GM12874 (cell line): ENCODE measurements around the gene LKAAEAR1.

Source experiments
- TF ChIP-seq, protein P1 (sequence below): IDR thresholded peaks from 2 replicates; pipeline ENCODE4 v1.5.1; 2011; ENCODE audit warnings: low read depth, mild to moderate bottlenecking, control low read depth, low read length, moderate library complexity; ENCODE audit not compliant: insufficient read depth

LKAAEAR1 gene

DNA sequence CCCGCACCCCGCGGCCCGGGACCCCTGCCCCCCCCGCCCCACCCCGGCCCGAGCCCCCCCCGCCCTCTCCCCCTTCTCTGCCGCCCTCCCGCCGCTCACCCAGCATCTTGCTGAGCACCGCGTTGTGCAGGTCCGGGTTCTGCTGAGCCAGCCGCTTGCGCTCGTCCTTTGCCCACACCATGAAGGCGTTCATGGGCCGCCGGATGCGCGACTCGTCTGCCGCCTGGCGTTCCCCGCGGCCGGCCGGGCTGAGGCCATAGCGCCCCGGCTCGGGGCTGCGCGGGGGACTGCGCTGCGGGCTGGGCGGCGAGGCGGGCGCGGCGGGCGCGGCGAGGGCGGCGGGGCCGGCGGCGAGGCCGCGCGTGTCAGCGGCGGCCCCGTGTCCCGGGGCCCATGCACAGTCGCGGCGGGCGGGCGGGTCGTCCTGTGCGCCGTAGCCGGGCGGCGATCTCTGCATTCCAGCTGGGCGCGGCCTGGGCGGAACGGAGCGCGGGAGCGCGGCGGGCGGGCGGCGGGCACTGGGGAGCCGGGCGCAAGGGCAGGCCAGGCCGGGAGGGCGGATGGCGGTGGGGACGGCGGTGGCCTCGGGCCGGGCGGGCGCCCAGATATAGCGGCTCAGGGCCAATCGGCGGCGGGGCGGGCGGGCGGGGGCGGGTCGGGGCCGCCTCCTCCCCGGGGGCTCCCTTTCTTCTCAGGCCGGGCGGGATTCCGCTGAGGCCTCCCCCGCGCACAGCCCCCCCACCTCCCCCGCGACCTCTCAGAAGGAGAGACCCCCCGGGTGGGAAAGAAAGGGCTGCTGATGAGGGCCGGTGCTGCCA is 34.9 kb downstream of the LKAAEAR1 start, which contains the start of gene SOX18:
SOX18 (minus strand) TSS at position 580 of the 818 bp plus-strand sequence; CDS start at position 457, 123 bp downstream.
- TF ChIP-seq, protein P1, sequence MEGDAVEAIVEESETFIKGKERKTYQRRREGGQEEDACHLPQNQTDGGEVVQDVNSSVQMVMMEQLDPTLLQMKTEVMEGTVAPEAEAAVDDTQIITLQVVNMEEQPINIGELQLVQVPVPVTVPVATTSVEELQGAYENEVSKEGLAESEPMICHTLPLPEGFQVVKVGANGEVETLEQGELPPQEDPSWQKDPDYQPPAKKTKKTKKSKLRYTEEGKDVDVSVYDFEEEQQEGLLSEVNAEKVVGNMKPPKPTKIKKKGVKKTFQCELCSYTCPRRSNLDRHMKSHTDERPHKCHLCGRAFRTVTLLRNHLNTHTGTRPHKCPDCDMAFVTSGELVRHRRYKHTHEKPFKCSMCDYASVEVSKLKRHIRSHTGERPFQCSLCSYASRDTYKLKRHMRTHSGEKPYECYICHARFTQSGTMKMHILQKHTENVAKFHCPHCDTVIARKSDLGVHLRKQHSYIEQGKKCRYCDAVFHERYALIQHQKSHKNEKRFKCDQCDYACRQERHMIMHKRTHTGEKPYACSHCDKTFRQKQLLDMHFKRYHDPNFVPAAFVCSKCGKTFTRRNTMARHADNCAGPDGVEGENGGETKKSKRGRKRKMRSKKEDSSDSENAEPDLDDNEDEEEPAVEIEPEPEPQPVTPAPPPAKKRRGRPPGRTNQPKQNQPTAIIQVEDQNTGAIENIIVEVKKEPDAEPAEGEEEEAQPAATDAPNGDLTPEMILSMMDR = no peak

DNA sequence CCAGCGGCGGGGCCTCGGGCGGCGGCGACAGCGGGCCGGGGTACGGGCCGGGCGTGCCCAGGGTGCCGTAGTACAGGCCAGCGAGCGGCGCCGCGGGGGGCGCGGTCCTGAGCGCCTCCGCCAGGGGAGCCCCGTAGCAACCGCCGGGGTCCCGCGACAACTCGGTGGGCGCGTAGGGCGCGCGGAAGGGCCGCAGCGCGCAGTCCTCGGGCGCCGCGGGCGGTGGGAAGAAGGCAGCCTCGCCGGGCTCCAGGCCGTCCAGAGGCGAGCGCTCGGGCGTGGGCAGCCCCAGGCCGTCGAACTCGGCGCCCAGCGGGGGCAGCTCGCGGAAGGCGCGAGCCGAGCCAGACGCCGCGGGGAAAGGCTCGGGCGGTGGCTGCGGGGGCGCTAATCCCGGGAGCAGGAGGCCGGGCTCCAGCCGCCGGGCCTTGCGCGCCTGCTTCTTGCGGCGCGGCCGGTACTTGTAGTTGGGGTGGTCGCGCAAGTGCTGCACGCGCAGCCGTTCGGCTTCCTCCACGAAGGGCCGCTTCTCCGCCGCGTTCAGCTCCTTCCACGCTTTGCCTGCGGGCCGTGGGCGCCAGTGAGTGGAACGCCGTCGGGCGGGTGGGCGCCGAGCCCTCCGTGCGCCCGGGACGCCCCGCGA is 35.7 kb downstream of the LKAAEAR1 start:
- TF ChIP-seq, protein P1 = no peak

DNA sequence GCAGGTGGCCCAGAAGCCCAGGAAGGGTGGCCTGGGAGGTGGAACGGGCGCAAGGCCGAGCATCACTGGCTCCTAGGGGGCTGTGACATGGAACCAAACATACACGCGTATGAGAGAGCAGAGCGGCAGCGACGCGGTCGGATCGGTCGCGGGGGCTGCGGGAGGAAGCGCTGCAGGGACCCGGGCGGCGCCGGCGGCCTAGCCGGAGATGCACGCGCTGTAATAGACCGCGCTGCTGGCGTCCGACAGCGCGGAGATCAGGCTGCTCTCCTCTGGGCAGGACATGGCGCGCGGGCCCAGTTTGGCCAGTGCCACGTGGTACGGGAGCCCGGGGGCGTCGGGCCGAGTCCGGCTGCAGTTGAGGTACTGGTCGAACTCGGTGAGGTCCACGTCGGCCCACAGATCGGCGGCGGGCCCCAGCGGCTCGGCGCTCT is 36.2 kb downstream of the LKAAEAR1 start:
- TF ChIP-seq, protein P1 = no peak

DNA sequence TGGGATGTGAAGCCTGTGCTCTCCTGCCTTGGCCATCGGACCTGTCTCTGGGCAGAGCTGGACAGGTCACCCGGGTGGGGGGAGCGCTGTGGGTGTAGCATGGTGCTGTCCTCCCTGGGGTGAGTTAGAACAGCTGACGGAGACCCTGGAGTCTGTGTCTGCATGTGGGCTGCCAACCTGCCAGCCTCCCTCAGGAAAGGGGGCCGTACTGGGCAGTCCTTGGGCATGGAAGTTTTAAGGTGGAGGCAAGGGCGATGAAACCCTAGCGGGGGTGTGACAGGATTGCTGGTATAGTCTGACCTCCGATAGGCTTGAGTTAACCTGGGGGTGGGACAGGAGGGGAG is 37.2 kb downstream of the LKAAEAR1 start:
- TF ChIP-seq, protein P1 = no peak

DNA sequence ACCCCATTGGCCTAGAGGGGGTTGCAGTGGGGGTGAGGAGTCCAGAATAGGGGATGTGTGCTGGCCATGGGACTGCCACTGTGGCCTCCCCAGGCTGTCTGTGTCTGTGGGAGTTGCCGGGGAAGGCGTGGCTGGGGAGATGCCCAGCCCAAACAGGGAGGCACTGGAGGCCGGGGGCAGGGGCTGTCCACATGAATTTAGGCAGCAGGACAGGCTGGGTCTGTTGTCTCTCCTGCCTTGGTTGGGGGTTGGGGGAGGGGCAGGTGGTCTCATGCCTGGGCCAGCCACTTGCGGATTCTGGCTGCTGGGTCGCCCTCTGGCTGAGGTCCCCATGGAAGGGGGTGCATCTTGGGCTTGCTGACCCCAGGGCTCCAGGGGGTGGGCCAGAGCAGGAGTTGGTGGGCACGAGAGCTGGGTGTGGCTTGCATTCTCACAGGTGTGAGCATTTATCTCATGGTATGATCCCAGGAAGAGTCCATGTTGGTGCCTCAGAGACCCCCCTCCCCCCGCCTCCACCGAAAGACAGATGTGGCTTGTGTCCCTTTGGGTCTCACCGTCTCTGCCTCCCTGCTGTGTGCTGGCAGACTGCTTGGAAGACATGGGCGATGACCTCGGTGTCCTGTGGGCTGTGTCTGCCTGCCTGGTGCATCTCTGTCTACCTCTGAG is 38.7 kb downstream of the LKAAEAR1 start:
- TF ChIP-seq, protein P1 = no peak

DNA sequence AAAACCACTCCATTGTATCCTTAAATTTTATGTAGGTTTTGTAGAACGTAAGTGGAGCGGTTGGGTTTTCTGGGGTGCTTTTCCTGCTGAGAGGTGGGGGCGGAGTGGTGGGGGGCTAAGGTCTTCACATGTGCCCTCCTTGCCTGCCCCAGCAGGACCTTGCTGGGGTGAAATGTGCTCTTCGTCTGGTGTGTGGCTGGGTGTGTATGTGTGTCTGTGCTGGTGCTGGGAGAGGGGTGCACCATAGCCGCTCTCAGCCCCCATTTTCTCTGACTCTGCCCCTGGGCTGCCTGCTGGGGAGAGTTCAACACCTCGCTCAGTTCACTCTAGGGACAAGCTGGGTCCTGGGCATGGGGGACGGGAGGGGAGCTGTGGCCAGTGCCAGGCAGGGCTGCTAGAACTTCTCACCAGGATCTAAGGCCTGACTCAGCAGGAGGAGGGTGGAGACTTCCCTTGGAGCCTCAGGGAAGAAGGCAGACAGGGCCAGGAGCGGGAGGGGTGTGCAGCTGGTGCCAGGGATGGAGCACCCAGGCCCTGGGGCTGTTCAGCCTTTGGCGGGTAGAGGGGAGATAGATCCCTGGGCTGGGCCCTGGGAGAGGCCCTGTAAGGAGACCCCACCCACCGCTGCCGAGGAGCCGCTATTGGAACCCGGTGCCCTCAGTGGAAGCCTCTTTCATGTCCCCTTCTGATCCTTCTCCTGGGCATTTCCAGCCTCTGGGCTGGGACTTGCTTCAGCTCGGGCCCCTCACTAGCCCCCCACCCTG is 39.5 kb downstream of the LKAAEAR1 start:
- TF ChIP-seq, protein P1 = no peak
